Fibroblast of the aortic adventitia (primary cell): ENCODE measurements around the gene B4GALNT1. TPM values are rescaled to one million over a fixed set of nuclear protein-coding genes. Genes with fewer than 3 reads are reported as not detected.
"Not testable (repeated sequence)": the region's sequence is repeated elsewhere in the genome, so short reads cannot be mapped to it uniquely, and the experiment has no call there.

Source experiments
- DNase-seq: peaks from one replicate; pipeline ENCODE4 v3.0.0-alpha.2; 2010; ENCODE audit warnings: low read depth
- H3K4me3 ChIP-seq: 2 replicates; pipeline ENCODE4 v1.5.1; 2011; ENCODE audit warnings: low read depth, mild to moderate bottlenecking, control low read depth, low read length, moderate library complexity
- CTCF ChIP-seq: IDR thresholded peaks from 2 replicates; pipeline ENCODE4 v1.5.1; 2011; ENCODE audit warnings: mild to moderate bottlenecking, low read length, control low read depth, inconsistent platforms; ENCODE audit not compliant: insufficient read depth
- total RNA-seq: library from RNA; depleted of rRNA; stranded (reverse); fragments of >200 nt; gene quantifications from 2 replicates; pipeline ENCODE4 v1.2.3, GENCODE V29; 2012; ENCODE audit warnings: low replicate concordance

The B4GALNT1 gene
- total RNA-seq, 1 donor: 6.9 TPM

- H3K4me3 ChIP-seq: no peak overlapping the region
- no peak for DNase-seq
- no peak for TF ChIP-seq CTCF
These were observed 28.4 kb upstream of the B4GALNT1 start for GRCh38 chr12:57661376-57661775.

- H3K4me3 ChIP-seq: no peak overlapping the region
- no peak for DNase-seq
- TF ChIP-seq CTCF: no peak
These were observed 25.9 kb upstream of the B4GALNT1 start for GRCh38 chr12:57658890-57659289.

GRCh38 chr12:57657744-57658143 lies 24.7 kb upstream of the B4GALNT1 start:
- TF ChIP-seq CTCF: no peak
- peak; percentile 68 for DNase-seq
- no peak overlapping the region for H3K4me3 ChIP-seq

- not testable (repeated sequence) for DNase-seq, H3K4me3 ChIP-seq
These were observed 23.4 kb upstream of the B4GALNT1 start for GRCh38 chr12:57656408-57656807.

- no peak for TF ChIP-seq CTCF
- no peak overlapping the region for H3K4me3 ChIP-seq
- no peak for DNase-seq
These were observed 22.7 kb upstream of the B4GALNT1 start for GRCh38 chr12:57655541-57656240.

- TF ChIP-seq CTCF: no peak
- no peak overlapping the region for H3K4me3 ChIP-seq
- no peak for DNase-seq
These were observed 21.0 kb upstream of the B4GALNT1 start for GRCh38 chr12:57654042-57654441.

GRCh38 chr12:57646659-57647049 lies 13.7 kb upstream of the B4GALNT1 start:
- not testable (repeated sequence) for H3K4me3 ChIP-seq, DNase-seq

GRCh38 chr12:57645990-57646658 lies 13.1 kb upstream of the B4GALNT1 start:
- H3K4me3 ChIP-seq, DNase-seq: not testable (repeated sequence)
